ENCODE measurements around the gene PTGES. TPM values are rescaled to one million over a fixed set of nuclear protein-coding genes. Genes with fewer than 3 reads are reported as not detected.

The PTGES gene
- total and polyA plus RNA-seq, 10 of the 15 experiments (the other 5 are each of a cell fraction or from before 2014, with no cell fraction given) = 0.57 TPM; not detected in 9

GRCh38 chr9:129740666-129741464 lies 12.0 kb downstream of the PTGES start:
- no TSS peak for BruUV-seq (replicated peaks)
- no peak for TF ChIP-seq POLR2A (IDR thresholded peaks at IDR 0.05; ENCODE audit: low read depth, low read length)
- TF ChIP-seq BACH1 (IDR thresholded peaks at IDR 0.05; ENCODE audit: borderline replicate concordance) = no peak
- no peak for TF ChIP-seq HDAC2 (IDR thresholded peaks at IDR 0.05)
- no peak for TF ChIP-seq FOS (IDR thresholded peaks at IDR 0.05; ENCODE audit: borderline replicate concordance, extremely low read depth, insufficient read length)
- Histone ChIP-seq H2AFZ (ENCODE audit: control insufficient read depth, low read depth, low read length) (no peak overlapping the region), H3K79me2 (ENCODE audit: control insufficient read depth, insufficient read depth, low read length) (no peaks in the 10 kb centered on the region), H3K27me3 (replicated peaks in 1 of 2; ENCODE audit: control insufficient read depth in 2 of 2, insufficient read depth in 2 of 2, low read length in 1 of 2) (no peaks in the 10 kb centered on the region), H3K4me1 (ENCODE audit: control insufficient read depth, insufficient read depth, low read length) (peaks cover 6% of the 10 kb centered on the region), H3K4me3 (no peak overlapping the region), H3K4me2 (ENCODE audit: control insufficient read depth, insufficient read depth) (no peak overlapping the region), H3K9ac (ENCODE audit: control insufficient read depth, insufficient read depth, low read length) (no peak overlapping the region), H3K27ac (ENCODE audit: control insufficient read depth, insufficient read depth) (no peak overlapping the region), H3K36me3 (ENCODE audit: control insufficient read depth in 2 of 2, insufficient read depth in 2 of 2, low read length in 1 of 2) (no peaks in the 10 kb centered on the region), H4K20me1 (ENCODE audit: control insufficient read depth, insufficient read depth) (no peaks in the 10 kb centered on the region; the same call in 1 of the 2 replicates), H3K9me3 (replicated peaks; ENCODE audit: control insufficient read depth, insufficient read depth, low read length) (no peaks in the 10 kb centered on the region; the same call in 2 of the 3 replicates)
- intact Hi-C loops (cut with micrococcal nuclease; ENCODE audit: unreplicated experiment) = no loop called here
- ChIA-PET SMC1A (ENCODE audit: uncharacterized antibody, unreplicated experiment) (no interaction called here), RAD21 (ENCODE audit: unreplicated experiment) (interaction anchor here (1.5 kb wide), 1 partner anchor 14 kb away, joined by 6 read pairs; no protein-coding TSS in a partner anchor), CTCF (interaction anchor here (4.3 kb wide), 1 partner anchor 13 kb away, joined by 45 read pairs; no protein-coding TSS in a partner anchor), POLR2A (no interaction called here)
- DNase-seq (ENCODE audit: low read depth, low spot score) = no peak
- 72% methylated on average over 12 of the region's 13 CpGs for WGBS (ENCODE audit: insufficient coverage, insufficient replicate concordance, low lambda C conversion rate, missing lambda C conversion rate)
- in situ Hi-C loops (cut with MboI) = no loop called here
- ATAC-seq = no peak
- FAIRE-seq = no peak

- POLR2A ChIA-PET = no interaction called here
- H3K9me3 ChIP-seq (replicated peaks; ENCODE audit: control insufficient read depth, insufficient read depth, low read length) = no peaks in the 10 kb centered on the region; the same call in 2 of the 3 replicates
- no peak overlapping the region for H2AFZ ChIP-seq (ENCODE audit: control insufficient read depth, low read depth, low read length)
- no peak overlapping the region for H3K9ac ChIP-seq (ENCODE audit: control insufficient read depth, insufficient read depth, low read length)
- no peak overlapping the region for H3K4me3 ChIP-seq
- in situ Hi-C loops (cut with MboI) = no loop called here
- RAD21 ChIA-PET (ENCODE audit: unreplicated experiment) = interaction anchor here (1.5 kb wide), 1 partner anchor 13 kb away, joined by 6 read pairs; no protein-coding TSS in a partner anchor
- CTCF ChIA-PET = interaction anchor here (1.0 to 4.3 kb wide), 3 partner anchors 13 to 495 kb away, joined by 3 to 45 read pairs (median 4); no protein-coding TSS in a partner anchor
- no peaks in the 10 kb centered on the region for H3K79me2 ChIP-seq (ENCODE audit: control insufficient read depth, insufficient read depth, low read length)
- H3K4me2 ChIP-seq (ENCODE audit: control insufficient read depth, insufficient read depth) = no peak overlapping the region
- H3K36me3 ChIP-seq (ENCODE audit: control insufficient read depth in 2 of 2, insufficient read depth in 2 of 2, low read length in 1 of 2) = no peaks in the 10 kb centered on the region
- peaks cover 6% of the 10 kb centered on the region for H3K4me1 ChIP-seq (ENCODE audit: control insufficient read depth, insufficient read depth, low read length)
- DNase-seq (ENCODE audit: low read depth, low spot score) (no peak), FAIRE-seq (no peak), ATAC-seq (no peak)
- SMC1A ChIA-PET (ENCODE audit: uncharacterized antibody, unreplicated experiment) = no interaction called here
- no peaks in the 10 kb centered on the region for H3K27me3 ChIP-seq (replicated peaks in 1 of 2; ENCODE audit: control insufficient read depth in 2 of 2, insufficient read depth in 2 of 2, low read length in 1 of 2)
- BruUV-seq (replicated peaks) = no TSS peak
- no peaks in the 10 kb centered on the region for H4K20me1 ChIP-seq (ENCODE audit: control insufficient read depth, insufficient read depth)
- intact Hi-C loops (cut with micrococcal nuclease; ENCODE audit: unreplicated experiment) = no loop called here
- 38% methylated on average over 7 of the region's 7 CpGs for WGBS (ENCODE audit: insufficient coverage, insufficient replicate concordance, low lambda C conversion rate, missing lambda C conversion rate)
- TF ChIP-seq NKRF (conservative IDR thresholded peaks at IDR 0.05) = no peak
- TF ChIP-seq IRF4 (IDR thresholded peaks at IDR 0.05; ENCODE audit: low read depth, low read length) = no peak
- no peak overlapping the region for H3K27ac ChIP-seq (ENCODE audit: control insufficient read depth, insufficient read depth)
Measured at GRCh38 chr9:129740174-129740573, 12.7 kb downstream of the PTGES start.

All from GM12878 (cell line).